Cerebellar nuclear complex (tissue), 1 donor: ENCODE measurements around the gene LYPD8.
"Not testable (repeated sequence)": the region's sequence is repeated elsewhere in the genome, so short reads cannot be mapped to it uniquely, and the experiment has no call there.

Experiments
- DNase-seq, 2 experiments: peaks; one replicate each; lab custom pipeline; 2025; lab: John Stamatoyannopoulos, UW

The LYPD8 gene, protein sequence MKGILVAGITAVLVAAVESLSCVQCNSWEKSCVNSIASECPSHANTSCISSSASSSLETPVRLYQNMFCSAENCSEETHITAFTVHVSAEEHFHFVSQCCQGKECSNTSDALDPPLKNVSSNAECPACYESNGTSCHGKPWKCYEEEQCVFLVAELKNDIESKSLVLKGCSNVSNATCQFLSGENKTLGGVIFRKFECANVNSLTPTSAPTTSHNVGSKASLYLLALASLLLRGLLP

DNA sequence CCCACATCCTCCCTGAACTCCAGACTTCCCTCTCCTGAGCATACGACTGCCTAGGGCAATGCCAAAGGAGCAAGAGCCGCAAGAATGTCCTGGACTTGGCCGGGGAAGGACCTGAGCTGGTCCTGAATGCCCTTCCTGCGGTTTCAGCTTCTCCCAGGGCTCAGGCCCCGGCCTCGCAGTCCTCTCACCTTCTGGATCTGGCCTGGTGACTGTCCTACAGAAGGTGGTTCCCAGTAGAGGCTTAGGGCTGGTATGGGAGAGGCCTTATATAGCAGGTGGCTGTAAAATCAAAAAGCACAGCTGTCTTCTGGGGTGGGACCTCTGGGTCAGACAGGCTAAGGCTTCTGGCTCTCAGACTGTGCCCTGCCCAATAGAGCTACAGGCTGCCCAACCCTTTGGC lies at the start of gene LYPD8:
Gene LYPD8 (minus strand): TSS at position 243 of the 400 bp plus-strand sequence. CDS start 4,678 bp downstream, outside the sequence.
- no peak for DNase-seq

DNA sequence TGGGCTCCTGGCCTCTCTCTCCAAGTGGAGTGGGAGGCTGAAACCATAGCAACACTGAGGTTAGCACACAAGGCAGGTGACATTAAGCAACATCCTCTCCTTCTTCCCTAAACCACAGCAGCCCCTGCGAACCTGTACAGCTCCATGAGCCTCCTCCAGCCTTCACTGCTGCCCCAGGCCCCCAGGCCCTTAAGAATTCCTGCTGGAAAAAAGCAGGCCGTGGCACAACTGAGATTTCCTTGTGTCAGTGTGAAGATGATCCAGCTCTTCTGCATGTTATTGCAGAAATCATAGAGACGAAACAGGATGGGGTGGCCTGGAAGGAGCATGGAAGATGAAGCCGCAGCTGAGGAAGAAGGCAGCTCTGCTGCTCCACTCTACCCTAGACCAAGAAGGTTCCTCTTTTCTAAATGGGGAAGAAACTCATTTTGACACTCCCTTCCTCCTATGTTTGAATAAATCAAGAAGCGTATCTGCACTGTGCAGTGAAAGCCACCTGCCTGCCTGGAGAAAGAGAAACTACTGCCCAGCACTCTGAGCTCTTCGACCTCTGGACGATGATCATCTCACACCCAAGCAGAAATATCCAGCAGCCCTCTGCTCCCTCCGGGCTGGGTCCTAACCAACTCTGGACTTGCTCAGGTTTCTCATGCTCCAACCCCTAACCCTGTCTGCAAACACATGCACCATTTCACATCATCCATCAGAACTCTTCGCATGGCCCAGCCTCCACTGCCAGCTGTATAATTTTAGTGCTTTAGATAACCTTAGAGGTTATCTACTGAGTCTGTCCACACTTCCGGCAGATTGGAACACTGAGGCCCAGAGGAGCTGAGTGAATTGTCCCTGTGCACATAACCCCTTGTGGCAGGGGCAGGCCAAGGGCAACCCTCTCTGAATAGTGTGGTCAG lies 49.5 kb upstream of the LYPD8 start:
- no peak for DNase-seq

DNA sequence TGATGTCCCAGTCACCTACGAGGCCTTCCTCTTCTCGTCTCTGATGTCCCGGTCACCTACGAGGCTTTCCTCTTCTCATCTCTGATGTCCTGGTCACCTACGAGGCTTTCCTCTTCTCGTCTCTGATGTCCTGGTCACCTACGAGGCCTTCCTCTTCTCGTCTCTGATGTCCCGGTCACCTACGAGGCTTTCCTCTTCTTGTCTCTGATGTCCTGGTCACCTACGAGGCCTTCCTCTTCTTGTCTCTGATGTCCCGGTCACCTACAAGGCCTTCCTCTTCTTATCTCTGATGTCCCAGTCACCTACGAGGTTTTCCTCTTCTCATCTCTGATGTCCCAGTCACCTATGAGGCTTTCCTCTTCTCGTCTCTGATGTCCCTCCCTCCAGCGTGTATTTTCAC lies 47.9 kb upstream of the LYPD8 start:
- not testable (repeated sequence) for DNase-seq

DNA sequence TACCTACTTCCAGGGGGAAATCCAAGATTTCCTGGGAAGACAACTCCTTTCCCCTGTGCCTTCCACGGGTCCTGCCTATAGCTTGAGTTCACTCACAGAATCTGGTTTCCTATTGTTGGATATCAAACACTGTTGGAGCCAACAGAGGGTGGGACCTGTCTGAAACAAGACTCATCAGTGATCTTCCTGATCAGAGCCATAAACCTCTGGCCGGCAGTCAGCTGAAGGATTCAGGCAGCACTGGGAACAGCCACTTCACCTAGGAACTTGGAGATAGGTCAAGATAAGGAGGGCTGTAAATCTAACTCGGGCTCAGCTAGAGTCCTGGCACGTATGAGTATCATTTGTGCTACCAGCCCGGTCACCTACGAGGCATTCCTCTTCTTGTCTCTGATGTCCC lies 46.9 kb upstream of the LYPD8 start:
- DNase-seq: no peak

DNA sequence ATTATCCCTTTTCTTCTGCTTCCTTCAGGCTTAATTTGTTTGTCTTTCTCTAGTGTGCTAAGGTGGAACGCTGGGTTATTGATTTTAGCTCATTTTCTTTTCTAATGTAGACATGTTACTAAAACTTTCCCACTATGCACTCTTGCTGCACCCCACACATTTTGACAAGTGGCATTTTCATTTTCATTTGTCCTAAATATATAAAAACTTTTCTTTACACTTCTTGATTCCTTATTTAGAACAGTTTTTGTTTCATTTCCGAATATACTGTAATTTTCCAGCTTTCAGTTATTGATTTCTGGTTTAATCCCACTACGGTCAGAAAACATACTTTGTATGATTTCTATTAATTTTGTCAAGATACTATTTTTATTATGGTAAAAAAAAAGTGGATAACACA lies 44.9 kb upstream of the LYPD8 start:
- no peak for DNase-seq

DNA sequence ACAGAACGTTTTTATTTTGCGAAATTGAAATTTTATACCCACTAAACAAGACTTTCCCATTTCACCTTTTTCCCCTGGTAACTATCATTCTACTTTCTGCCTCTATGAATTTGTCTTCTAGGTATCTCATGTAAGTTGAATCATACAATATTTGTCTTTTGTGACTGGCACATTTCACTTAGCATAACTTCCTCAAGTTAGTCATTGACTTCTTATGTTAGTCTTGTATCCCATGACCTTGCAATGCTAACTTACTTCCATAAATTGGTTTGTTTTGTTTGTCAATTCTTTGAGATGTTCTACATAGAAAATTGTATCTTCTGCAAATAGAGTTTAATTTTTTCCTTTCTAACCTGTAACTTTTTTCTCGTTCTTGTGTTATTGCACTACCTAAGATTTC lies 43.2 kb upstream of the LYPD8 start:
- DNase-seq: no peak

DNA sequence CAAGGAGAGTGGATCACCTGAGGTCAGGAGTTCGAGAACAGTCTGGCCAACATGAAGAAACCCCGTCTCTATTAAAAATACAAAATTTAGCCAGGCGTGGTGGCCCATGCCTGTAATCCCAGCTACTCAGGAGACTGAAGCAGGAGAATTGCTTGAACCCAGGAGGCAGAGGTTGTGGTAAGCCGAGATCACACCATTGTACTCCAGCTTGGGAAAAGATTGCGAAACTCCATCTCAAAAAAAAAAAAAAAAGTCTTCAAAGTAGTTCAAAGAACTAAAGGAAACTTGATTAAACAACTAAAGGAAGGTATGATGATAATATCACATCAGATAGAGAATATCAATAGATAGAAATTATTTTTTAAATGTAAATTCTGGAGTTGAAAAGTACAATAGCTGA lies 39.1 kb upstream of the LYPD8 start:
- not testable (repeated sequence) for DNase-seq

DNA sequence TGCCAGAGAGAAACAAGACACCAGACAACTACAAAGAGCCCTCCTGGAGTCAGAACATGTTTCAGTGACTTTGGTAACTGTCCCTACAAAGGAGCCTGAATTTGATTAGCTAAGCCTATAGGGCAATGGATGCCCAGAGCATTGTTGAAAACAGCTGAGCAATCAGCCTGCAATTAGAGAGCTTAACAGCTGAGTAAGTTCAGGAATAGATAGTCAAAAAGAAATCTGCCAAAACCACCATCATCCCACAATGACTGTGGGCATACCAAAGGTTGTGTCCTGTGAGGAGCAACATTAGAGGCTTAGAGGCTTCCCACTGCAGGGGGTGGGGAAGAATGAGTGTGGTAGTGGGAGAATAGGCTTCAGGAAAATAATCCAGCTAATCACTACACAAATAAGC lies 38.0 kb upstream of the LYPD8 start:
- no peak for DNase-seq

DNA sequence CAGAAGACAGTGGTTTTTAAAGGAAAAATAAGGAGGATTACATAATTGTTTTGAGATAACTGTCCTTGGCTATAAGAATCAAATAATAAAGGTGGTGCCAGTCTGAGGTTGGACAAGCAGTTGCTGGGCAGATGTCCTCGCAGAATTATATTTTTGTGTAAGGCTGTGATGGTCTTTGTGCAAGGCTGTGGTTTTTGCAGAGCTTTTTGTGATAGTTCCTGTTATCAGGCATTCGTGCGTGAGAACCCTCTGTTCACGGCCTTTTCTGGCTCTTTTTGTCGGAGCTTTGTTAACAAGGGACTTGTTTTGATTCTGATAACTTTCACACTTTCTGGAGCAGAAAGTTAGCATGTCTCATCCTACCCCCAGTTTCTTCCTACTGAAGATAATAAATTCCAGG lies 36.8 kb upstream of the LYPD8 start:
- DNase-seq: no peak

DNA sequence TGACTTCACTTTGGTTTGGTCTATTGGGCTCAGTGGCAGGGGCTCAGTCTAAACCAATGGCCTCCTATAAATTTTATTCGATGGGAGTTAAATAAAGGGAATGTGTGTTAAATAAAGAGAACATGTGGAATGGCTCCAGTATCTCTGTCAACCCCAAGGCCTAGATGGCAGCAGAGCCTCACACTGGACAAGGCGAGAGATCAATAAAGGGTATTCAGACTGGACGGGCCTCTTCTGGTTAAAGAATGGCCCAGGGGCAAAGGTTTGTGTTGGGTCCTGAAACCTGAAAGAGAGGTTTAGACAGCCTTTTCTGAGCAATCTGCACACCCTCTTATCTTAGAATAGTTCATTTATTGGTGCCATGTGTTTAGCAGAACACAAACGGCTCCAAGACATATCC lies 35.5 kb upstream of the LYPD8 start:
- no peak for DNase-seq

DNA sequence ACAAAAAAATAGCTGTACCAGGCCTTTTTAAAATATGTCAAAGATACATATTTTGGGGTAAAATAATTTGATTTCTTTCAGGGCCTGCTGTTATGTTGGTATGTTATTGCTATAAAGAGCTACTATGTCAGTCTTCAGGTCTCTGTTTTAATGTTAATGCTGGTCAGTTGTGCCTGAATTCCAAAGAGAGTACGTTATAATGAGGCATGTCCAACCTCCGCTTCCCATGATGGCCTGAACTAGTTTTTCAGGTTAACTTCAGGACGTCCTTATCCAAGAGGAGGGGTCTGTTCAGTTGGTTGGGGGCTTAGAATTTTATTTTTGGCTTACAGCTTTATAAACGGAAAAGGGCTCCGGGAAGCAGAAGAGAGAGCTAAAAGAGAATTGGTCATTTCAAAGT lies 34.9 kb upstream of the LYPD8 start:
- no peak for DNase-seq

DNA sequence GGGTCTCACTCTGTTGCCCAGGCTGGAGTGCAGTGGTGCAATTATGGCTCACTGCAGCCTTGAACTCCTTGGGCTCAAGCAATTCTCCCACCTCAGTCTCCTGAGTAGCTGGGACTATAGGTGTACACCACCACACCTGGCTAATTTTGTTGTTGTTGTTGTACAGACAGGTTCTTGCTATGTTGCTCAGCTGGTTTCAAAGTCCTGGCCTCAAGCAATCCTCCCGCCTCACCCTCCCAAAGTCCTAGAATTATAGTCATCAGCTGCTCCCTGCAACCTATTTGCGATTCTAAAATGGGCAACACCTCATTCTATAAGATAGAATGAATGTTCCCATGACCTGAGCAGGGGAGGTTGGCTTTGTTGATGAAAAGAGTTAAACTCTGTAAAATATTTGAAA lies 33.8 kb upstream of the LYPD8 start:
- not testable (repeated sequence) for DNase-seq

DNA sequence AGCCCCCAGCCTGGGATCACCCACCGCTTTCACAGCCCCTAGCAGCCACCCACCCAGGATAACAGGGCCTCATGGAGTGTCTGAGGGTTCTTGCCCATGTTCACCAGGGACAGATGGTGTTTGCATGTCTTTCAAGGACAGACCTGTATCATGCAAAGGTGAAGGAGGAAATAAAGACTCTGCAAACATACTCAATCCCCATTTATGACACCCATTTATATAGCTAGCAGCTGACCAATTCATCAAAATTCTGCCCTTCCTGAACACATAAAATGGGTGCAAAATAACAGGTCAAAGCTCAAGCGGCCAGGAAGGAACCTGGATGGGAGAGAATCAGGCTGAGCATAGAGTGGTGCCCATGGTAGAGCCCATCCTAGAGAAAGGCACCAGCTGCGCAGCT lies 32.8 kb upstream of the LYPD8 start:
- no peak for DNase-seq

DNA sequence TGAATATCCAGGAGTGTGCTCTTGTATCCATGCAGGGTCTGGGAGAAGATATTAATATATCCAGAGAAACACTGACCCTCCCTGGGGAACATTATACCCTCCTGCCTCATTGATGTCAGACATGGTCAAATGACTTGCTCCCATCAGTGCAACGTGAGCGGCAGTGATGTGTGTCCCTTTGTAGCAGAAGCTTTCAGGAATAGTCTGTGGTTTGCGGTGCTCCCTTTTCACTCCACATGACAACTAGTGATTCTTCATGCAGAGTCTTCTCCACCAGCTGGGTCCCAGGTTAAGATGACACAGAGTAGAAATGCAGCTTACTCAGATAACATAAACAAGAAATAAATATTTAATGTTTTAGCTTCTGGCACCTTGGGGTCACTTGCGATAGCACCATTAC lies 31.9 kb upstream of the LYPD8 start:
- DNase-seq: no peak

DNA sequence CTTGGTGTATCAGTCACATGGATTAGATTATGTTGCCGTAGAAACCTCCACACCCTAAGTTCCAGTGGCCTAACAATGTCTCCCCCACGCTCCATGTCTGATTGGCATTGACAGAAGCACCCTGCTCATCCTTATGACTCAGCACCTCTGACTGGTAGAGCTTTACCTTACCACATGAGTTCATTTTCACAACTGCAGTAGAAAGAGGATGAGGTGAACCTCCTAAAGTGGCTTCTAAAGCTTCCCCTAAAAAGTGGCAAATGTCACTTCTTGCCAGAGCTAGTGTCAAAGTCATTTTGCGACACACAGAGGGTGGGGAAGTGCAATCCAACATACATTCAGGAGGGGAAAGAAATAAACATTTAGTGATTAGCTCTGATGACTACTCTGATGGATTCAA lies 30.6 kb upstream of the LYPD8 start:
- no peak for DNase-seq

DNA sequence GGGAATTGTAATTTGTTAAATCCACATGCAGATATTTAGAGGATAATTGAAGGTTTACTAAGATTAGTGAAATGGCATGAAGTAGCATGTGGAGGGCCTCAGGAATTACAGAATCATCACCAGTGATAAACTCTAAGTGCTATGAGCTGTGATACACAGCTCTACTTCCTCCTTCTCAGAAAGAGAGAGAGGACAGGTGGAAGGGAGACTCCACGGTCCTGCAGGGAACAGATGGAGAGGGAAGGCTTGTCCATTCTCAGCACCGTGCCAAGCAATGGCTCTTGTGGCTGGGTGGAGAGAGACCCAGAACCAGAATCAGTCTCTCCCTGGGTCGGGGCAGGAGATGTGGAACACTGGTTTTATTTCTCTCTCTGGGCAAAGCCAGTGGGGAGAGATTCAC lies 27.8 kb upstream of the LYPD8 start:
- DNase-seq: no peak

DNA sequence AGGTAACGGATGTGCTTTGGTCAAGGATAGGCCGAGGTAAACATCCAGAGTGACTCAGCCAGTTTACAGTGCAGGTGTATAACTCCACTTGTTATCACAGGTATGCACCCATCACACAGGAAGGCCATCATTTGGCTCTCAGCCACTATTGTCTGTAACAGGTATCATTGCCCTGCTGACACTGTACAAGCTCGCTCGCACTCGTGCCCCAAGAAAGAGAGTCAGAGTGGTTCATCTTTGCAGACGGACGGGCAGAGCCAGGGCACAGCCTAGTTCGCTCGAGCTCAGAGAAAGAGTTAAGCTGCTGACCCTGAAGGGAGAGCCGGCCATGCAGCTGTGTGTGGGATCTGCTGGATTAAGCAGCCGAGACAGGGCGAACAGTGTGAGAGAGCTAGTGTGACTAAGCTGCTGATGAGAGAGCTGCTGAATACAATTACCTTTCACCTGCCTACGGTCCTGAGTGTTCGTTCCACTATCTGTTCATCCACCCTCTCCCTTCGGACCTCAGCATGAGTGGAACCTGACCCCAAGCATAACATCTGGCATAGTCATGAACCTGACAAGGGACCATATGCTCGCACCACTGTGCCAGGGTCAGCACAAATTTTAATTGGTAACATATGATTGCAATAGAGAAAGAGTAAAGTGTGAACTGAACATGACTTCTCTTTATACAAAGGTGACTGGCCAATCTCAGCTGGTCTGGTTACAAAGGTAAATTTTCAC lies 27.0 kb upstream of the LYPD8 start:
- no peak for DNase-seq

DNA sequence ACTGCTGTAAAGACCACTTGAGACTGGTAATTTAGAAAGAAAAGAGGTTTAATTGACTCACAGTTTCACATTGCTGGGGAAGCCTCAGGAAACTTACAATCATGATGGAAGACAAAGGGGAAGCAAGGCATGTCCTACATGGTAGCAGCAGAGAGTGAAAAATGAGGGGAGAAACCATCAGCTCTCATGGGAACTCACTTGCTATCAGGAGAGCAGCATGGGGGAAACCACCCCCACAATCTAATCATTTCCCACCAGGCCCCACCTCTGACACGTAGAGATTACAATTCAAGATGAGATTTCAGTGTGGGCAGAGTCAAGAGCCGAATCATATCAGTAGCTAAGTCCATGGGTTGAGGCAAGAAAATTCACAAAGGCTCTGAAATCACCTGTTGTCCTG lies 23.8 kb upstream of the LYPD8 start:
- DNase-seq: no peak

DNA sequence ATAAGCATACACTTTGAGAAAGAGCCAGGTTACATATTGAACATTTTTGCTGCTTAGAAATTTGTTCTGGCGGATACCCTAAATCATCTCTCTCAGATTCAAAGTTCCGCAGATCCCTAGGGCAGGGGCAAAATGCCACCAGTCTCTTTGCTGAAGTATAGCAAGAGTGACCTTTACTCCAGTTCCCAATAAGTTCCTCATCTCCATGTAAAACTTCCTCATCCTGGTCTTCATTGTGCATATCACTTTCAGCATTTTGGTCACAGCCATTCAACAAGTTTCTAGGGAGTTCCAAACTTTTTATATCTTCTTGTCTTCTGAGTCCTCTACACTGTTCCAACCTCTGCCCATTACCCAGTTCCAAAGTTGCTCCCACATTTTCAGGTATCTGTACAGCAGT lies 23.3 kb upstream of the LYPD8 start:
- DNase-seq: no peak

DNA sequence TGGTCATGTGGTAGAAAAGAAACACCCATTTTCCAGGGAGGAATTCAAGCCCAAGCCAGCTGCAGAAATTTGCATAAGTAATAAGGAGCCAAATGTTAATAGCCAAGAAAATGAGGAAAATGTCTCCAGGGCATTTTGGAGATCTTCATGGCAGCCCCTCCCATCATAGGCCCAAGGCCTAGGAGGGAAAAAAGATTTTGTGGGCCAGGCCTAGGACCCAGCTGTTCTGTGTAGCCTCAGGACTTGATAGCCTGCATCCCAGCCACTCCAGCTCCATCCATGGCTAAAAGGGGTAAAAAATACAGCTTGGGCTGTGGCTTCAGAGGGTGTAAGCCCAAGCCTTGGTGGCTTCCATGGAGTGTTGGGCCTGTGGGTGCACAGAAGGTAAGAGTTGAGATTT lies 21.4 kb upstream of the LYPD8 start:
- no peak for DNase-seq

DNA sequence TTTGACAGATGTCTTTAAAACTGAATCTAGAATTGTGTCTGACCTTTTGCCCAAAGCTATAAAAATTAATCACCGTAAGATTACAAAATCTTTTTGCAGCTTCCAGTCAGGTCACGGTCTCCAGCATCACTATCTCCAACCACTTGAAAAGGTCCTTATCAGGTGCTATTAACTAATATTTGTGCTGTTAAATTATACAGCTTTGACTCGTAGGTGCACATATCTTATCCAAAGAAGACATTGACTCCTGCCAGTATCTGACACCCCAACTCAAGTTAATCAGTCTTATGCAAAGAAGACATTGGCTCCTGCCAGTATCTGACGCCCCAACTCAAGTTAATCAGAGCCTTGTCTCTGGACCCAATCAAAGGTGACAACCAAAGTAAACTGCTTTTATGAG lies 19.9 kb upstream of the LYPD8 start:
- DNase-seq: no peak

DNA sequence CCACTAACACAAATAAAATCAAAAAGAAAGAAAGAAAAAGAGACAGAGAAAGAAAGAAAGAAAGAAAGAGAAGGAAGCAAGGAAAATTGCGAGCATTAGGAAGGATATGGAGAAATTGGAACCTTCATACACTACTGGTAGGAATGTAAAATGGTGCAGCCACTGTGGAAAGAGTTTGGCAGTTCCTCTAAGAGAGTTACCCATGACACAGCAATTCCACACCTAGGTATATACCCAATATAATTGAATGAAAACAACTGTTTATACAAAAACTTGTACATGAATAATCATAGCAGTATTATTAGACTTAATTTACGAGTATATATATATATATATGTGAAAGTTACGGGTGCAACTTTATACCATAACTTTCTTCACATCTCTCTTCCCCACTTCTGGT lies 4.1 kb upstream of the LYPD8 start:
- no peak for DNase-seq

DNA sequence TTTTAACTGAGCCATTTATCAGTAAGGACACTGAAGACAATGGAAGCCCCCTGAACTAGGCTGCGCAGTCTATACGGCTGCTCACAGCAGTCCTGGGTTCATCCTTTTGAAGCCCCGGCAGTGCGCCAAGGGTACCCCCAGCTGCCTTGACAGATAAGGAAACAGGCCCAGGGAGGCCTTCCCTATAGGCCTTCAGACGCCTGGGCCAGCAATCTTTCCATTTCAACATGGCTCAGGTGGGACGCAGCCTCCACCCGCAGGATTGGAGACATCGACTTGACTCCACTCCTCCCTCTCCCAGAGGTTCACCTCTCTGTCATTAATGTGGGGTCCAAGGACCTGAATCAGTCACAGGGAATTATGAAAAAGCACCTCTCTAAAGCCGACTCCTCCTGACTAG lies 2.8 kb upstream of the LYPD8 start:
- no peak for DNase-seq
